WTC11 (cell line): Measurements from ENCODE around the gene PAX4. TPM values are rescaled to one million over a fixed set of nuclear protein-coding genes. Genes with fewer than 3 reads are reported as not detected.

ENCODE experiments used
- ATAC-seq: fragments of 200-7000 bp; cut with Tn5 transposase; 2 replicates; pipeline ENCODE4 v1.10.0; 2021; ENCODE audit warnings: mild to moderate bottlenecking, moderate library complexity
- CTCF ChIA-PET: fragments of 300-600 bp; sonication (Branson Sonifier 250); formaldehyde crosslinking; loops from one replicate; lab custom pipeline; 2021; ENCODE audit warnings: antibody characterized with exemption; lab: Charles Lee
- POLR2A ChIA-PET: fragments of 350-600 bp; sonication (Branson Sonifier 250); formaldehyde crosslinking; loops from one replicate; lab custom pipeline; 2021; ENCODE audit warnings: antibody characterized with exemption; lab: Charles Lee
- DNase-seq: peaks from one replicate; pipeline ENCODE4 v3.0.0; 2021; ENCODE audit warnings: low spot score
- H3K27ac Mint-ChIP-seq: 2 replicates; pipeline ENCODE4 v1.8.0; 2021; ENCODE audit warnings: mixed read lengths
- H3K27me3 Mint-ChIP-seq: 2 replicates; pipeline ENCODE4 v1.8.0; 2021; ENCODE audit warnings: low read depth, mild to moderate bottlenecking, moderate library complexity, mixed read lengths
- H3K36me3 Mint-ChIP-seq: 2 replicates; pipeline ENCODE4 v1.8.0; 2021; ENCODE audit warnings: mixed read lengths
- H3K4me1 Mint-ChIP-seq: 2 replicates; pipeline ENCODE4 v1.8.0; 2022; ENCODE audit warnings: mixed read lengths
- H3K4me3 Mint-ChIP-seq: 2 replicates; pipeline ENCODE4 v1.8.0; 2021; ENCODE audit warnings: mild to moderate bottlenecking, moderate library complexity, mixed read lengths
- H3K9me3 Mint-ChIP-seq: 2 replicates; pipeline ENCODE4 v1.8.0; 2021; ENCODE audit warnings: mixed read lengths
- CTCF ChIP-seq: fragments of 200-600 bp; IDR thresholded peaks from 2 replicates; pipeline ENCODE4 v1.8.0; 2022; ENCODE audit warnings: antibody characterized with exemption
- EMX1 ChIP-seq: fragments of 250-450 bp; sonication (Bioruptor Pico); IDR thresholded peaks from 2 replicates; pipeline ENCODE4 v1.8.0; 2021; ENCODE audit warnings: mild to moderate bottlenecking
- GABPB1 ChIP-seq: sonication (generic); formaldehyde crosslinking; IDR thresholded peaks from 2 replicates; pipeline ENCODE4 v1.8.1; 2023; ENCODE audit warnings: mild to moderate bottlenecking, missing genetic modification reagents
- HMGA2 ChIP-seq: fragments of 250-450 bp; sonication (Bioruptor Pico); IDR thresholded peaks from 2 replicates; pipeline ENCODE4 v1.4.0; 2021; ENCODE audit warnings: mild to moderate bottlenecking, moderate library complexity
- IRF2 ChIP-seq: sonication (generic); formaldehyde crosslinking; IDR thresholded peaks from 2 replicates; pipeline ENCODE4 v1.8.0; 2022; ENCODE audit warnings: low read depth, missing genetic modification reagents, borderline replicate concordance
- MAX ChIP-seq: sonication (generic); formaldehyde crosslinking; IDR thresholded peaks from 2 replicates; pipeline ENCODE4 v1.8.0; 2022; ENCODE audit warnings: mild to moderate bottlenecking, missing genetic modification reagents
- MYBL2 ChIP-seq: sonication (generic); formaldehyde crosslinking; IDR thresholded peaks from 2 replicates; pipeline ENCODE4 v1.8.1; 2023; ENCODE audit warnings: mild to moderate bottlenecking, moderate library complexity, missing genetic modification reagents
- PRDM15 ChIP-seq: sonication (generic); formaldehyde crosslinking; IDR thresholded peaks from 2 replicates; pipeline ENCODE4 v1.8.0; 2022; ENCODE audit warnings: missing genetic modification reagents
- RELA ChIP-seq: sonication (generic); formaldehyde crosslinking; IDR thresholded peaks from 2 replicates; pipeline ENCODE4 v1.8.1; 2022; ENCODE audit warnings: missing genetic modification reagents, mild to moderate bottlenecking, borderline replicate concordance
- SMAD4 ChIP-seq: sonication (generic); formaldehyde crosslinking; IDR thresholded peaks from 2 replicates; pipeline ENCODE4 v1.8.0; 2022; ENCODE audit warnings: mild to moderate bottlenecking, missing genetic modification reagents
- SOX15 ChIP-seq: fragments of 250-450 bp; sonication (Bioruptor Pico); IDR thresholded peaks from 2 replicates; pipeline ENCODE4 v1.9.0; 2021; ENCODE audit warnings: mild to moderate bottlenecking
- TCF7 ChIP-seq: sonication (generic); formaldehyde crosslinking; IDR thresholded peaks from 2 replicates; pipeline ENCODE4 v1.8.0; 2022; ENCODE audit warnings: mild to moderate bottlenecking, low read depth, missing genetic modification reagents, moderate library complexity
- ZNF121 ChIP-seq: sonication (generic); formaldehyde crosslinking; IDR thresholded peaks from 2 replicates; pipeline ENCODE4 v1.8.0; 2023; ENCODE audit warnings: missing genetic modification reagents
- ZNF423 ChIP-seq: fragments of 250-450 bp; sonication (Bioruptor Pico); IDR thresholded peaks from 2 replicates; pipeline ENCODE4 v2.1.2; 2022; ENCODE audit warnings: mild to moderate bottlenecking, moderate library complexity
- ZNF671 ChIP-seq: fragments of 250-450 bp; sonication (Bioruptor Pico); IDR thresholded peaks from 2 replicates; pipeline ENCODE4 v1.8.0; 2021; ENCODE audit warnings: mild to moderate bottlenecking
- total RNA-seq: library from RNA; stranded (reverse); gene quantifications from 3 replicates; pipeline ENCODE4 v1.2.3, GENCODE V29; 2021
- TF ChIP-seq, protein P1 (sequence below): sonication (generic); formaldehyde crosslinking; conservative IDR thresholded peaks from 2 replicates; pipeline ENCODE4 v1.8.1; 2022; ENCODE audit warnings: mild to moderate bottlenecking, missing genetic modification reagents
- TF ChIP-seq, protein P2 (sequence below): sonication (generic); formaldehyde crosslinking; IDR thresholded peaks from 2 replicates; pipeline ENCODE4 v1.8.0; 2023; ENCODE audit warnings: missing genetic modification reagents, mild to moderate bottlenecking, borderline replicate concordance
- TF ChIP-seq, protein P3 (sequence below): sonication (generic); formaldehyde crosslinking; IDR thresholded peaks from 2 replicates; pipeline ENCODE4 v1.8.0; 2022; ENCODE audit warnings: mild to moderate bottlenecking, missing genetic modification reagents

PAX4 gene
- total RNA-seq, 1 experiment from 2014 or later = not detected

DNA sequence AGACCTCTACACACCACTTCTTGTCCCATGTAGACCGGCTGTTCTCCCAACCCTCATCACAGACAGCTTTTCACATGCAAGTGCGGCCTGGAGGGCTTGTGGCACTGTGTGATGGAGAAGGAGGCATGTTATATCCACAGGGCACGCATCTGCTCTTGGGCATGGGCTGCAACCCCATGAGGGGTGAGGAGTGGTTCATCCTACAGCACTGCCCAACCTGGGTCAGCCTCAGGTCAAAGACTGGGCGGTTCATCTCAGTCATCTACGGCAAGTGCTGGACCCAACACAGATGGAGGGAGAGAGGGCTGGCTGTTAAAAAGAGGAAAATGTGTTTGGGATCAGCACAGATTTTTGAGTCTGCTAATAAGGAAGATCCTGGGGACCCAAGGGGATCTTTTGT is 22.2 kb downstream of the PAX4 start (continued):
- TF ChIP-seq SMAD4 (CRISPR knock-in tag) = no peak

- ChIA-PET POLR2A (no interaction called here), CTCF (interaction anchor here (1.4 kb wide), 1 partner anchor 26 kb away, joined by 3 read pairs; no protein-coding TSS in a partner anchor)
- ATAC-seq (no peak), DNase-seq (no peak)
- no peak for TF ChIP-seq TCF7
- no peak for TF ChIP-seq MYBL2 (CRISPR knock-in tag)
- TF ChIP-seq ZNF423 (CRISPR knock-in tag) = no peak
- TF ChIP-seq EMX1 = no peak
- TF ChIP-seq PRDM15 (CRISPR knock-in tag) = no peak
- no peak for TF ChIP-seq CTCF
- TF ChIP-seq, protein P1, sequence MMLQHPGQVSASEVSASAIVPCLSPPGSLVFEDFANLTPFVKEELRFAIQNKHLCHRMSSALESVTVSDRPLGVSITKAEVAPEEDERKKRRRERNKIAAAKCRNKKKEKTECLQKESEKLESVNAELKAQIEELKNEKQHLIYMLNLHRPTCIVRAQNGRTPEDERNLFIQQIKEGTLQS = no peak
- TF ChIP-seq, protein P2, sequence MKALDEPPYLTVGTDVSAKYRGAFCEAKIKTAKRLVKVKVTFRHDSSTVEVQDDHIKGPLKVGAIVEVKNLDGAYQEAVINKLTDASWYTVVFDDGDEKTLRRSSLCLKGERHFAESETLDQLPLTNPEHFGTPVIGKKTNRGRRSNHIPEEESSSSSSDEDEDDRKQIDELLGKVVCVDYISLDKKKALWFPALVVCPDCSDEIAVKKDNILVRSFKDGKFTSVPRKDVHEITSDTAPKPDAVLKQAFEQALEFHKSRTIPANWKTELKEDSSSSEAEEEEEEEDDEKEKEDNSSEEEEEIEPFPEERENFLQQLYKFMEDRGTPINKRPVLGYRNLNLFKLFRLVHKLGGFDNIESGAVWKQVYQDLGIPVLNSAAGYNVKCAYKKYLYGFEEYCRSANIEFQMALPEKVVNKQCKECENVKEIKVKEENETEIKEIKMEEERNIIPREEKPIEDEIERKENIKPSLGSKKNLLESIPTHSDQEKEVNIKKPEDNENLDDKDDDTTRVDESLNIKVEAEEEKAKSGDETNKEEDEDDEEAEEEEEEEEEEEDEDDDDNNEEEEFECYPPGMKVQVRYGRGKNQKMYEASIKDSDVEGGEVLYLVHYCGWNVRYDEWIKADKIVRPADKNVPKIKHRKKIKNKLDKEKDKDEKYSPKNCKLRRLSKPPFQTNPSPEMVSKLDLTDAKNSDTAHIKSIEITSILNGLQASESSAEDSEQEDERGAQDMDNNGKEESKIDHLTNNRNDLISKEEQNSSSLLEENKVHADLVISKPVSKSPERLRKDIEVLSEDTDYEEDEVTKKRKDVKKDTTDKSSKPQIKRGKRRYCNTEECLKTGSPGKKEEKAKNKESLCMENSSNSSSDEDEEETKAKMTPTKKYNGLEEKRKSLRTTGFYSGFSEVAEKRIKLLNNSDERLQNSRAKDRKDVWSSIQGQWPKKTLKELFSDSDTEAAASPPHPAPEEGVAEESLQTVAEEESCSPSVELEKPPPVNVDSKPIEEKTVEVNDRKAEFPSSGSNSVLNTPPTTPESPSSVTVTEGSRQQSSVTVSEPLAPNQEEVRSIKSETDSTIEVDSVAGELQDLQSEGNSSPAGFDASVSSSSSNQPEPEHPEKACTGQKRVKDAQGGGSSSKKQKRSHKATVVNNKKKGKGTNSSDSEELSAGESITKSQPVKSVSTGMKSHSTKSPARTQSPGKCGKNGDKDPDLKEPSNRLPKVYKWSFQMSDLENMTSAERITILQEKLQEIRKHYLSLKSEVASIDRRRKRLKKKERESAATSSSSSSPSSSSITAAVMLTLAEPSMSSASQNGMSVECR (CRISPR knock-in tag) = no peak
- TF ChIP-seq, protein P3, sequence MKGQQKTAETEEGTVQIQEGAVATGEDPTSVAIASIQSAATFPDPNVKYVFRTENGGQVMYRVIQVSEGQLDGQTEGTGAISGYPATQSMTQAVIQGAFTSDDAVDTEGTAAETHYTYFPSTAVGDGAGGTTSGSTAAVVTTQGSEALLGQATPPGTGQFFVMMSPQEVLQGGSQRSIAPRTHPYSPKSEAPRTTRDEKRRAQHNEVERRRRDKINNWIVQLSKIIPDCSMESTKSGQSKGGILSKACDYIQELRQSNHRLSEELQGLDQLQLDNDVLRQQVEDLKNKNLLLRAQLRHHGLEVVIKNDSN (CRISPR knock-in tag) = no peak
- no peak for TF ChIP-seq IRF2 (CRISPR knock-in tag)
- TF ChIP-seq ZNF121 (CRISPR knock-in tag) = no peak
- no peak for TF ChIP-seq HMGA2
- TF ChIP-seq RELA (CRISPR knock-in tag) = no peak
- no peak for TF ChIP-seq SOX15 (CRISPR knock-in tag)
- TF ChIP-seq ZNF671 (CRISPR knock-in tag) = no peak
- TF ChIP-seq MAX (CRISPR knock-in tag) = no peak
- no peak for TF ChIP-seq GABPB1
- Mint-ChIP-seq H3K27ac (no peak overlapping the region), H3K27me3 (peaks cover 8% of the 10 kb centered on the region; the same call in 1 of the 2 replicates), H3K4me3 (no peak overlapping the region), H3K4me1 (peaks cover 11% of the 10 kb centered on the region), H3K9me3 (no peaks in the 10 kb centered on the region), H3K36me3 (peaks cover 23% of the 10 kb centered on the region)
These were observed 23.5 kb downstream of the PAX4 start for GRCh38 chr7:127594490-127594889.
